Fibroblast of lung (primary cell): ENCODE results near the gene TADA2B. TPM values are rescaled to one million over a fixed set of nuclear protein-coding genes. Genes with fewer than 3 reads are reported as not detected.

Experiments used
- DNase-seq, 2 donors: peaks; one replicate each; pipeline versions ENCODE4 v3.0.0 to v3.0.0-alpha.2; 2010; ENCODE audit warnings: low read depth in 2 of 2
- H2AFZ ChIP-seq: 2 replicates; pipeline ENCODE4 v1.5.1; 2012; ENCODE audit warnings: low read length, control low read depth, inconsistent platforms
- H3K27ac ChIP-seq: 2 replicates; pipeline ENCODE4 v1.5.1; 2011; ENCODE audit warnings: low read length, control low read depth; ENCODE audit not compliant: insufficient read depth
- H3K27me3 ChIP-seq: 2 replicates; pipeline ENCODE4 v1.5.1; 2011; ENCODE audit warnings: mild to moderate bottlenecking, low read length; ENCODE audit not compliant: control insufficient read depth, insufficient read depth
- H3K36me3 ChIP-seq: 2 replicates; pipeline ENCODE4 v1.5.1; 2011; ENCODE audit warnings: low read length; ENCODE audit not compliant: control insufficient read depth, insufficient read depth
- H3K4me1 ChIP-seq: 2 replicates; pipeline ENCODE4 v1.5.1; 2011; ENCODE audit warnings: low read length; ENCODE audit not compliant: control insufficient read depth, insufficient read depth; ENCODE audit errors: extremely low read depth
- H3K4me2 ChIP-seq: 2 replicates; pipeline ENCODE4 v1.5.1; 2011; ENCODE audit warnings: low read length, control low read depth; ENCODE audit not compliant: insufficient read depth; ENCODE audit errors: extremely low read depth
- H3K4me3 ChIP-seq, 4 experiments: fragments of 200-600 bp in 1 of 4; sonication (generic) in 1 of 4; replicated peaks in 1 of 4; 2 replicates each; pipeline ENCODE4 v1.5.1; 2011 to 2016; ENCODE audit warnings: low read length in 4 of 4, low read depth in 3 of 4, mild to moderate bottlenecking in 3 of 4, control low read depth in 2 of 4, inconsistent platforms in 1 of 4, mixed read lengths in 1 of 4; ENCODE audit not compliant: insufficient read depth in 1 of 4; ENCODE audit errors: control extremely low read depth in 1 of 4
- H3K79me2 ChIP-seq: 2 replicates; pipeline ENCODE4 v1.5.1; 2012; ENCODE audit warnings: mild to moderate bottlenecking, low read length, inconsistent platforms; ENCODE audit not compliant: control insufficient read depth, insufficient read depth
- H3K9ac ChIP-seq: 2 replicates; pipeline ENCODE4 v1.5.1; 2011; ENCODE audit warnings: mild to moderate bottlenecking, low read length, control low read depth; ENCODE audit not compliant: insufficient read depth
- H3K9me3 ChIP-seq: 2 replicates; pipeline ENCODE4 v1.5.1; 2012; ENCODE audit warnings: low read depth, low read length; ENCODE audit not compliant: control insufficient read depth, insufficient read depth
- H4K20me1 ChIP-seq: 2 replicates; pipeline ENCODE4 v1.5.1; 2011; ENCODE audit warnings: low read length; ENCODE audit not compliant: control insufficient read depth, insufficient read depth; ENCODE audit errors: extremely low read depth
- EZH2 ChIP-seq: IDR thresholded peaks from 2 replicates; pipeline ENCODE4 v1.5.1; 2012; ENCODE audit warnings: low read length, control low read depth, mild to moderate bottlenecking; ENCODE audit errors: missing control alignments
- polyA plus RNA-seq, 2 donors: library from polyadenylated mRNA; depleted of rRNA in 1 of 2; stranded (reverse) in 1 of 2; unstranded in 1 of 2; fragments of >200 nt; gene quantifications; 2 replicates each; pipeline ENCODE4 v1.2.1, GENCODE V29; 2011 to 2012; ENCODE audit warnings: missing spikeins in 1 of 2
- total RNA-seq: library from RNA; depleted of rRNA; stranded (reverse); fragments of >200 nt; gene quantifications from 2 replicates; pipeline ENCODE4 v1.2.1, GENCODE V29; 2014
- TF ChIP-seq, protein P1 (sequence below), 2 donors: IDR thresholded peaks in 1 of 2; conservative IDR thresholded peaks in 1 of 2; 1 replicate in 1 of 2; 2 replicates in 1 of 2; pipeline ENCODE4 v1.5.1; 2011 to 2012; ENCODE audit warnings: low read length in 2 of 2, control low read depth in 1 of 2, inconsistent platforms in 1 of 2, low read depth in 1 of 2, mild to moderate bottlenecking in 1 of 2

The TADA2B gene
- total and polyA plus RNA-seq, 2 donors (not counting 1 experiment from before 2014, with no cell fraction given), result 8.0 to 12.6 TPM

GRCh38 chr4:7066493-7066892 lies 23.3 kb downstream of the TADA2B start:
- TF ChIP-seq EZH2, result no peak
- TF ChIP-seq, protein P1, sequence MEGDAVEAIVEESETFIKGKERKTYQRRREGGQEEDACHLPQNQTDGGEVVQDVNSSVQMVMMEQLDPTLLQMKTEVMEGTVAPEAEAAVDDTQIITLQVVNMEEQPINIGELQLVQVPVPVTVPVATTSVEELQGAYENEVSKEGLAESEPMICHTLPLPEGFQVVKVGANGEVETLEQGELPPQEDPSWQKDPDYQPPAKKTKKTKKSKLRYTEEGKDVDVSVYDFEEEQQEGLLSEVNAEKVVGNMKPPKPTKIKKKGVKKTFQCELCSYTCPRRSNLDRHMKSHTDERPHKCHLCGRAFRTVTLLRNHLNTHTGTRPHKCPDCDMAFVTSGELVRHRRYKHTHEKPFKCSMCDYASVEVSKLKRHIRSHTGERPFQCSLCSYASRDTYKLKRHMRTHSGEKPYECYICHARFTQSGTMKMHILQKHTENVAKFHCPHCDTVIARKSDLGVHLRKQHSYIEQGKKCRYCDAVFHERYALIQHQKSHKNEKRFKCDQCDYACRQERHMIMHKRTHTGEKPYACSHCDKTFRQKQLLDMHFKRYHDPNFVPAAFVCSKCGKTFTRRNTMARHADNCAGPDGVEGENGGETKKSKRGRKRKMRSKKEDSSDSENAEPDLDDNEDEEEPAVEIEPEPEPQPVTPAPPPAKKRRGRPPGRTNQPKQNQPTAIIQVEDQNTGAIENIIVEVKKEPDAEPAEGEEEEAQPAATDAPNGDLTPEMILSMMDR (conservative IDR thresholded peaks at IDR 0.05 in 1 of 2, IDR thresholded peaks at IDR 0.05 in 1 of 2; ENCODE audit: low read depth in 1 of 2, low read length in 2 of 2), result no peak
- Histone ChIP-seq H3K9me3 (no peaks in the 10 kb centered on the region), H3K4me3 (peak overlapping the region in 2 of 4 experiments; percentile 76 to 94), H3K4me2 (peak overlapping the region; percentile 86), H3K4me1 (peaks cover 5% of the 10 kb centered on the region), H3K27ac (no peak overlapping the region), H3K9ac (no peak overlapping the region), H3K79me2 (peaks cover 39% of the 10 kb centered on the region), H3K27me3 (no peaks in the 10 kb centered on the region), H2AFZ (no peak overlapping the region), H4K20me1 (no peaks in the 10 kb centered on the region), H3K36me3 (peaks cover 10% of the 10 kb centered on the region)
- no peak for DNase-seq

DNA sequence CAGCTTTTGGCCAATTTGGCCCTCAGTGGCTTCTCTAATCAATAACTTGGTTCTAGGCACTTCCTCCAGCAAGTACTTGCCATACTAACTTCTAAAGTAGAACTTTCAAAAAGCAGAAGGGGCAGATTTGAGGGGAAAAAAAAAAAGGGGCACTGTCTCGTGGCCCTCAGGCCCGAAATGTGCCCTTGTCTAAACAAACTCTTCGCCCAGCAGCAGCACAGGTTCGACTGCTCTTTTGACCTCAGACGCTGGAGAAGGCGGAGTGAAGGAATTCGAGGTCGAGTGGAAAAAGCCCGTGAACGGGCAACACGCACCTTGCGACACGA lies 23.9 kb downstream of the TADA2B start:
- Histone ChIP-seq H3K9ac (peak overlapping the region; percentile 81), H4K20me1 (no peaks in the 10 kb centered on the region), H3K27me3 (no peaks in the 10 kb centered on the region), H3K9me3 (no peaks in the 10 kb centered on the region), H3K36me3 (peaks cover 5% of the 10 kb centered on the region), H3K79me2 (peaks cover 39% of the 10 kb centered on the region), H2AFZ (no peak overlapping the region), H3K27ac (peak overlapping the region; percentile 89), H3K4me3 (peak overlapping the region; percentile 76 to 94 (median 88)), H3K4me2 (peak overlapping the region; percentile 86), H3K4me1 (peaks cover 5% of the 10 kb centered on the region)
- TF ChIP-seq, protein P1 (conservative IDR thresholded peaks at IDR 0.05 in 1 of 2, IDR thresholded peaks at IDR 0.05 in 1 of 2; ENCODE audit: low read depth in 1 of 2, low read length in 2 of 2), result no peak
- no peak for TF ChIP-seq EZH2
- no peak for DNase-seq

DNA sequence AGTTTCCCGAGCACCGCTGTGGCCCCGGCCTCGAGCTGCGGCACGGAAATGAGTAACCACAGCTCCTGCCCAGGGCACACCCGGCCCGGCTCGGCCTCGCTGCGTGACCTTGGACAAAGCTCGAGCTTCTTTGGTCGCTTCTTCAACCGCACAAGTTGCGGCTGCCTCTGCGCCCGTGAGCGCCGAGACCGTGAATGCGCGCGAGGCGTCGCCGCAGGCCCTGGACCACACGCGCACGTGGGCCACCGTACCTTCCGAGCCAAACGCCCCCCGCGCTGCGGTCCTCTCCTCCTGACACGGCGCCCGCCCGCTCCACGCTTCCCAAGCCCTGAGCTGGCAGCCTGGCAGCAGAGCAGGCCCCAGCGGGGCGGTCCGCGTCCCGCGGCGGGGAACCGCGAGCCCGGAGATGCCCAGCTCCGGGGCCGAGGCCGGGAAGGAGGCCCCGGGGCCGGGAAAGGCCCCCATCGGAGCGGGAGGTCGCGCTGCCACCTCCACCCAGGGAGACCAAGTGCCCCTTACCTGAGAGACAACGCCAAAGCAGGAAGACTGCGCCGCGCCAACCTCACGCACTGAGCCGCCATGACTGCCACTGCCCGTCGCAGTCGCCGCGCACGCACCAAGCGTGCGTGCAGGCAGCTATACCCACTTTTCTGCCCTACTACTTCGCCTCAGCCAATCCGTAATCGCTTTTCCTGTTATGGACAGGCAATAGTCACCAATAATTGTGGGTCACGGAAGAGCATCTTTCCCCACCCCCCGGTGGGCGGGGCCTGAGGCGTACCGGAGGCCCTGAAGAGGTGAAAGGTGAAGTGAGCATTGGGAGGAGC lies 24.5 kb downstream of the TADA2B start, which contains the start of gene GRPEL1:
Gene GRPEL1 (minus strand): TSS at position 613 of the 827 bp plus-strand sequence. CDS start 32 bp downstream, at position 581.
- peak within 1 kb of the TSS; percentile 81 for H3K9ac ChIP-seq
- TF ChIP-seq, protein P1 (conservative IDR thresholded peaks at IDR 0.05 in 1 of 2, IDR thresholded peaks at IDR 0.05 in 1 of 2; ENCODE audit: low read depth in 1 of 2, low read length in 2 of 2), result no peak
- no peak for TF ChIP-seq EZH2
- H3K4me1 ChIP-seq, result peaks cover 5% of the 10 kb centered on the region
- peak; percentile 98 to 99 for DNase-seq
- peak within 1 kb of the TSS; percentile 76 to 94 (median 88) for H3K4me3 ChIP-seq
- H3K27me3 ChIP-seq, result no peaks in the 10 kb centered on the region
- H3K36me3 ChIP-seq, result peaks cover 5% of the 10 kb centered on the region
- no peaks in the 10 kb centered on the region for H3K9me3 ChIP-seq
- no peaks in the 10 kb centered on the region for H4K20me1 ChIP-seq
- H3K4me2 ChIP-seq, result peak within 1 kb of the TSS; percentile 98
- H3K27ac ChIP-seq, result peak within 1 kb of the TSS; percentile 89
- peak within 1 kb of the TSS; percentile 91 for H2AFZ ChIP-seq
- peaks cover 39% of the 10 kb centered on the region for H3K79me2 ChIP-seq
